ENCODE data around the gene HMG20B. TPM values are rescaled to one million over a fixed set of nuclear protein-coding genes. Genes with fewer than 3 reads are reported as not detected.

The HMG20B gene
- total RNA-seq, 1 experiment from 2014 or later, result 121 TPM

- ATAC-seq, result no peak
- Mint-ChIP-seq H3K27me3 (ENCODE audit: low read depth) (no peaks in the 10 kb centered on the region), H3K36me3 (peaks cover 15% of the 10 kb centered on the region), H3K27ac (no peak overlapping the region), H3K4me3 (no peak overlapping the region), H3K4me1 (peaks cover 9% of the 10 kb centered on the region), H3K9me3 (peaks cover 4% of the 10 kb centered on the region)
- ChIA-PET CTCF (interaction anchor here (0.6 to 3.4 kb wide), 2 partner anchors 13 to 14 kb away, joined by 3 to 22 read pairs; no protein-coding TSS in a partner anchor), POLR2A (interaction anchor here (0.7 kb wide), 1 partner anchor 1112 kb away, joined by 4 read pairs; the partner anchor contains the start of gene TIMM13)
- TF ChIP-seq ZNF532 (CRISPR knock-in tag; IDR thresholded peaks at IDR 0.05; ENCODE audit: borderline replicate concordance) (no peak), GTF2I (CRISPR knock-in tag; conservative IDR thresholded peaks at IDR 0.05) (peak; percentile 81; the same call in 1 of the 2 replicates)
- no peak for DNase-seq (ENCODE audit: low spot score)
Measured at GRCh38 chr19:3539756-3540118, 33.0 kb upstream of the HMG20B start.

DNA sequence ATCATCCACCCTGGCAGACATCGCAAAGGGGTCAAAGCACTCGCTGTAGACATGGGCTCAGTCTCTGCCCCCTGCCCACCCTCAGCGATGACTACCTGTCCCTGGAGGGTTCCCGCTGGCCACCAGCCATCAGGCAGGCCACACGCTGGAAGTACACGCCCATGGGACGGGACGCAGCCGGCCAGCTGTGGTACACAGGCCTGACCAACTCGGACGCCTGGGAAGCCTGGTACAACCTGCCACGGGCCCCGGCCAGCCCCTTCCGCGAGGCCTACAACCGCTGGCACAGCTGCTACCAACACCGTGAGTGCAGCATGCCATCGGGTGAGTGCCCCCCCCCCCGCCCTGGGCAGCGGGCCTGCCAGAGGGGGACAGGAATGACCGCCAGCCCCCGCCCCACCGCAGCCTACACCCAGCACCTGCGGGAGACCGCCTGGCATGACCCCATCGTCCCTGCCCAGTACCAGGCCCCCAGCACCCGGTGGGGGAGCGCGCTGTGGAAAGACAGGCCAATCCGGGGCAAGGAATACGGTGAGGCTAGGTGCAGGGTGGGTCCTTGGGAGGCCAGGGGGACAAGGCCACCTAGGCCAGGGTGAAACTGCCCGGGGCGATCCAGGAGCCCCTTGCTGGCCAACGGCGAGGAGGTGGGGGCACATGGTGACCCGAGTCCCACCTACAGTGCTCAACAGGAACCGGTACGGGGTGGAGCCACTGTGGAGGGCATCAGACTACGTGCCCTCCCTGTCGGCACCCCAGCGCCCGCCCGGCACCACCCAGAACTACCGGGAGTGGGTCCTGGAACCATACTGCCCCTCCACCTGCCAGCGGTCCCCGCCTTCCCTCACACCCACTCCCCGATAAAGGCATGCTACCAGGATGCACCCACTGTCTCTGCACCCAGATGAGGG, 29.3 kb upstream of the HMG20B start:
- ATAC-seq (no peak), DNase-seq (ENCODE audit: low spot score) (no peak)
- peaks cover 6% of the 10 kb centered on the region for H3K36me3 Mint-ChIP-seq
- POLR2A ChIA-PET, result no interaction called here
- TF ChIP-seq NFYB (CRISPR knock-in tag; conservative IDR thresholded peaks at IDR 0.05; ENCODE audit: low read depth) (no peak), ELF4 (CRISPR knock-in tag; IDR thresholded peaks at IDR 0.05; ENCODE audit: low read depth) (no peak)
- no peak overlapping the region for H3K27ac Mint-ChIP-seq
- H3K4me3 Mint-ChIP-seq, result no peak overlapping the region
- H3K27me3 Mint-ChIP-seq (ENCODE audit: low read depth), result no peaks in the 10 kb centered on the region
- peaks cover 8% of the 10 kb centered on the region for H3K4me1 Mint-ChIP-seq
- peaks cover 4% of the 10 kb centered on the region for H3K9me3 Mint-ChIP-seq
- CTCF ChIA-PET, result interaction anchor here (0.7 to 4.4 kb wide), 3 partner anchors 33 to 258 kb away, joined by 3 to 115 read pairs (median 4); no protein-coding TSS in a partner anchor

GRCh38 chr19:3544058-3544376, 28.7 kb upstream of the HMG20B start:
- DNase-seq (ENCODE audit: low spot score) (no peak), ATAC-seq (no peak)
- peaks cover 4% of the 10 kb centered on the region for H3K9me3 Mint-ChIP-seq
- ChIA-PET POLR2A (no interaction called here), CTCF (interaction anchor here (1.2 to 4.4 kb wide), 2 partner anchors 32 to 444 kb away, joined by 6 to 115 read pairs; no protein-coding TSS in a partner anchor)
- no peak for TF ChIP-seq SMAD3 (CRISPR knock-in tag; IDR thresholded peaks at IDR 0.05; ENCODE audit: borderline replicate concordance)
- TF ChIP-seq, protein P1, sequence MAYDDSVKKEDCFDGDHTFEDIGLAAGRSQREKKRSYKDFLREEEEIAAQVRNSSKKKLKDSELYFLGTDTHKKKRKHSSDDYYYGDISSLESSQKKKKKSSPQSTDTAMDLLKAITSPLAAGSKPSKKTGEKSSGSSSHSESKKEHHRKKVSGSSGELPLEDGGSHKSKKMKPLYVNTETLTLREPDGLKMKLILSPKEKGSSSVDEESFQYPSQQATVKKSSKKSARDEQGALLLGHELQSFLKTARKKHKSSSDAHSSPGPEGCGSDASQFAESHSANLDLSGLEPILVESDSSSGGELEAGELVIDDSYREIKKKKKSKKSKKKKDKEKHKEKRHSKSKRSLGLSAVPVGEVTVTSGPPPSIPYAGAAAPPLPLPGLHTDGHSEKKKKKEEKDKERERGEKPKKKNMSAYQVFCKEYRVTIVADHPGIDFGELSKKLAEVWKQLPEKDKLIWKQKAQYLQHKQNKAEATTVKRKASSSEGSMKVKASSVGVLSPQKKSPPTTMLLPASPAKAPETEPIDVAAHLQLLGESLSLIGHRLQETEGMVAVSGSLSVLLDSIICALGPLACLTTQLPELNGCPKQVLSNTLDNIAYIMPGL (CRISPR knock-in tag; IDR thresholded peaks at IDR 0.05), result no peak
- TF ChIP-seq ZNF219 (CRISPR knock-in tag; IDR thresholded peaks at IDR 0.05; ENCODE audit: borderline replicate concordance), result no peak
- no peak for TF ChIP-seq ZNF532 (CRISPR knock-in tag; IDR thresholded peaks at IDR 0.05; ENCODE audit: borderline replicate concordance)
- TF ChIP-seq NFE2L1 (CRISPR knock-in tag; IDR thresholded peaks at IDR 0.05), result no peak
- no peak for TF ChIP-seq KAT7 (CRISPR knock-in tag; IDR thresholded peaks at IDR 0.05; ENCODE audit: borderline replicate concordance)
- TF ChIP-seq ESRRA (CRISPR knock-in tag; IDR thresholded peaks at IDR 0.05; ENCODE audit: borderline replicate concordance), result no peak
- TF ChIP-seq EMX1 (CRISPR knock-in tag; IDR thresholded peaks at IDR 0.05), result no peak
- no peak for TF ChIP-seq E2F4 (CRISPR knock-in tag; IDR thresholded peaks at IDR 0.05; ENCODE audit: borderline replicate concordance, low read depth)
- no peak for TF ChIP-seq SP1 (CRISPR knock-in tag; conservative IDR thresholded peaks at IDR 0.05)
- no peak for TF ChIP-seq ZBTB43 (CRISPR knock-in tag; IDR thresholded peaks at IDR 0.05)
- H3K4me3 Mint-ChIP-seq, result no peak overlapping the region
- peaks cover 5% of the 10 kb centered on the region; the same call in 1 of the 2 replicates for H3K4me1 Mint-ChIP-seq
- no peaks in the 10 kb centered on the region for H3K27me3 Mint-ChIP-seq (ENCODE audit: low read depth)
- peaks cover 6% of the 10 kb centered on the region for H3K36me3 Mint-ChIP-seq
- H3K27ac Mint-ChIP-seq, result no peak overlapping the region

All from WTC11 (cell line).